Stimulated activated CD8-positive, alpha-beta memory T cell treated with anti-CD3 and anti-CD28 coated beads, Interleukin-12 subunit alpha, Interleukin-12 subunit beta, amount 100 ng/mL, for 24 hours (primary cell): ENCODE results near the gene TFDP2.
"Not testable (repeated sequence)": the region's sequence is repeated elsewhere in the genome, so short reads cannot be mapped to it uniquely, and the experiment has no call there.

Experiments
- DNase-seq: peaks from one replicate; pipeline ENCODE4 v3.0.0-alpha.2; 2020; ENCODE audit errors: extremely low read depth

Gene TFDP2

GRCh38 chr3:141928631-141929270 lies 220.6 kb downstream of the TFDP2 start:
- DNase-seq: no peak

GRCh38 chr3:141926929-141927328 lies 222.4 kb downstream of the TFDP2 start:
- DNase-seq: no peak

GRCh38 chr3:141925677-141926076 lies 223.7 kb downstream of the TFDP2 start:
- not testable (repeated sequence) for DNase-seq

- no peak for DNase-seq
These were observed 228.0 kb downstream of the TFDP2 start for GRCh38 chr3:141921316-141921715.

- DNase-seq: no peak
These were observed 228.6 kb downstream of the TFDP2 start for GRCh38 chr3:141920701-141921100.

- no peak for DNase-seq
These were observed 233.6 kb downstream of the TFDP2 start for GRCh38 chr3:141915766-141916165.

- no peak for DNase-seq
These were observed 234.3 kb downstream of the TFDP2 start for GRCh38 chr3:141915016-141915415.

- no peak for DNase-seq
These were observed 235.0 kb downstream of the TFDP2 start for GRCh38 chr3:141914311-141914710.

GRCh38 chr3:141913150-141913811 lies 236.1 kb downstream of the TFDP2 start:
- DNase-seq: no peak

- not testable (repeated sequence) for DNase-seq
These were observed 239.4 kb downstream of the TFDP2 start for GRCh38 chr3:141909986-141910385.

GRCh38 chr3:141909408-141909807 lies 239.9 kb downstream of the TFDP2 start:
- no peak for DNase-seq

GRCh38 chr3:141905129-141905528 lies 244.2 kb downstream of the TFDP2 start:
- no peak for DNase-seq

GRCh38 chr3:141904203-141904602 lies 245.1 kb downstream of the TFDP2 start:
- DNase-seq: no peak

GRCh38 chr3:141901914-141902313 lies 247.4 kb downstream of the TFDP2 start:
- no peak for DNase-seq

GRCh38 chr3:141900343-141900742 lies 249.0 kb downstream of the TFDP2 start:
- no peak for DNase-seq

GRCh38 chr3:141898908-141899307 lies 250.4 kb downstream of the TFDP2 start:
- DNase-seq: no peak

- no peak for DNase-seq
These were observed 253.6 kb downstream of the TFDP2 start for GRCh38 chr3:141895731-141896130.

- DNase-seq: no peak
These were observed 254.7 kb downstream of the TFDP2 start for GRCh38 chr3:141894524-141895176.
